ENCODE results near the gene FBXW11. TPM values are rescaled to one million over a fixed set of nuclear protein-coding genes. Genes with fewer than 3 reads are reported as not detected.

The FBXW11 gene
- total RNA-seq, 1 experiment from 2014 or later = 52.0 TPM

DNA sequence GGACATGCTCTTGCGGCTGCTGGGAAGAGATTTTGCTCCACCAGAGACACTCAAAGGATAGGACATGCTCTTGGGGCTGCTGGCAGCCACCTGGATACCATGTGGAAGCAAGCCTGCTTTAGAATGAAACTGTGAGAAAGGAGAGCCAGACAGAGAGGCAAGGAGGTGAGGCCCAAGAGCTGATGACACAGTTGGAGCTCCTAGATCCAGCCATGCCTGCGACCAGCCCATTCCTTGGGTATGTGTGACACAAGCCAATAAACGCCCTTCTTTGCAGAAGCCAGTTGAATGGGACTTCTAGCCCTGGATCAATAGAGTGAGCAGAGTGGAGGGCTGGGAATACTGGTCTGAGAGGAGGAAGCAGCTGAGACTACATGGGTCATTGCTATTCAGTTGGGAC is 151.2 kb downstream of the FBXW11 start (continued):
- TF ChIP-seq, protein P1, sequence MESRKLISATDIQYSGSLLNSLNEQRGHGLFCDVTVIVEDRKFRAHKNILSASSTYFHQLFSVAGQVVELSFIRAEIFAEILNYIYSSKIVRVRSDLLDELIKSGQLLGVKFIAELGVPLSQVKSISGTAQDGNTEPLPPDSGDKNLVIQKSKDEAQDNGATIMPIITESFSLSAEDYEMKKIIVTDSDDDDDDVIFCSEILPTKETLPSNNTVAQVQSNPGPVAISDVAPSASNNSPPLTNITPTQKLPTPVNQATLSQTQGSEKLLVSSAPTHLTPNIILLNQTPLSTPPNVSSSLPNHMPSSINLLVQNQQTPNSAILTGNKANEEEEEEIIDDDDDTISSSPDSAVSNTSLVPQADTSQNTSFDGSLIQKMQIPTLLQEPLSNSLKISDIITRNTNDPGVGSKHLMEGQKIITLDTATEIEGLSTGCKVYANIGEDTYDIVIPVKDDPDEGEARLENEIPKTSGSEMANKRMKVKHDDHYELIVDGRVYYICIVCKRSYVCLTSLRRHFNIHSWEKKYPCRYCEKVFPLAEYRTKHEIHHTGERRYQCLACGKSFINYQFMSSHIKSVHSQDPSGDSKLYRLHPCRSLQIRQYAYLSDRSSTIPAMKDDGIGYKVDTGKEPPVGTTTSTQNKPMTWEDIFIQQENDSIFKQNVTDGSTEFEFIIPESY (IDR thresholded peaks at IDR 0.05; ENCODE audit: extremely low read depth, insufficient replicate concordance, low read length) = no peak

DNA sequence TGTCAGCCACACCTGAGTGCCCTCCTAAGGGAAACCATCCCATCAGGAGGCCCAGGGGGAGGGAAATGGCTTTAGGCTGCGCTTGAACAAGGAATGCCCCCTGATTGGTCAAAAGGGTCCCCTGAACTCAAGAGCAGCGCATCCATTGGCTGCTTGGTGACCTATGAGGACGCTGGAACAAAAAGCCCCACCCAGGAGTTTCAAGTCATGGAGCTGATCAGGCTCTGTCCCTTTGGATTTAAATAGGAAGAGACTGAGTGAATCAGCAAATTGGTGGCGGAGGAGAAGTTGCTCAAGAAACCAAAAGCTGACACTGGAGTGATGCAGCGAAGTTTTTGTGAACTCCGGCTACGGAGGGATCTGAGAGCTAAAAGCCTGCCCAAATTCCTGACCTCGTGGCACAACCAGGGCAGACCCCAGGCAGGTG is 154.2 kb downstream of the FBXW11 start:
- 0 out of 2 replicates have a peak, but pooled peaks have one; percentile 33 for ATAC-seq
- no peaks in the 10 kb centered on the region for H3K9me3 ChIP-seq (ENCODE audit: control insufficient read depth in 1 of 2, insufficient read depth in 1 of 2, low read depth in 1 of 2, low read length in 2 of 2)
- intact Hi-C loops (cut with micrococcal nuclease) = no loop called here
- ChIA-PET CTCF (no interaction called here), RAD21 (ENCODE audit: low non-redundant PET in 1 of 2, low total read pairs in 2 of 2, uncharacterized antibody in 2 of 2, unreplicated experiment in 2 of 2) (interaction anchor here in 1 of 2 experiments (0.6 kb wide), 1 partner anchor 28 kb away, joined by 3 read pairs; no protein-coding TSS in a partner anchor), POLR2A (no interaction called here)
- no peak overlapping the region for H3K27ac ChIP-seq (ENCODE audit: low read depth, low read length)
- BruUV-seq (replicated peaks) = no TSS peak
- H3K9ac ChIP-seq (ENCODE audit: low read length) = no peak overlapping the region
- TF ChIP-seq EZH2 (IDR thresholded peaks at IDR 0.05) (no peak), TCF7L2 (IDR thresholded peaks at IDR 0.05; ENCODE audit: borderline replicate concordance, extremely low read depth, insufficient read depth, insufficient read length) (no peak), SP1 (IDR thresholded peaks at IDR 0.05; ENCODE audit: low read depth) (no peak), JUND (IDR thresholded peaks at IDR 0.05) (no peak), EZH2phosphoT487 (IDR thresholded peaks at IDR 0.05; ENCODE audit: borderline replicate concordance) (no peak)
- no peaks in the 10 kb centered on the region for H3K79me2 ChIP-seq (ENCODE audit: insufficient read depth, low read length)
- no peaks in the 10 kb centered on the region for H3K36me3 ChIP-seq (ENCODE audit: control insufficient read depth in 1 of 2, insufficient read depth in 2 of 2, low read length in 2 of 2)
- DNase-seq (ENCODE audit: low read depth, low spot score) = no peak
- H3K4me2 ChIP-seq (ENCODE audit: low read length) = no peak overlapping the region
- H2AFZ ChIP-seq (ENCODE audit: low read depth, low read length, poor library complexity, severe bottlenecking) = no peak overlapping the region
- no peak overlapping the region for H3K4me3 ChIP-seq (replicated peaks in 1 of 2; ENCODE audit: low read depth in 1 of 2, low read length in 2 of 2)
- no peaks in the 10 kb centered on the region for H3K9me2 ChIP-seq (ENCODE audit: insufficient read depth)
- no peaks in the 10 kb centered on the region for H3K27me3 ChIP-seq (ENCODE audit: insufficient read depth, low read length)
- H3K4me1 ChIP-seq (ENCODE audit: control insufficient read depth in 1 of 2, insufficient read depth in 2 of 2, low read length in 2 of 2) = no peaks in the 10 kb centered on the region
- no peaks in the 10 kb centered on the region for H4K20me1 ChIP-seq (ENCODE audit: insufficient read depth)
